ENCODE results near the gene NAGLU.
"Not testable (repeated sequence)": the region's sequence is repeated elsewhere in the genome, so short reads cannot be mapped to it uniquely, and the experiment has no call there.

The NAGLU gene

DNA sequence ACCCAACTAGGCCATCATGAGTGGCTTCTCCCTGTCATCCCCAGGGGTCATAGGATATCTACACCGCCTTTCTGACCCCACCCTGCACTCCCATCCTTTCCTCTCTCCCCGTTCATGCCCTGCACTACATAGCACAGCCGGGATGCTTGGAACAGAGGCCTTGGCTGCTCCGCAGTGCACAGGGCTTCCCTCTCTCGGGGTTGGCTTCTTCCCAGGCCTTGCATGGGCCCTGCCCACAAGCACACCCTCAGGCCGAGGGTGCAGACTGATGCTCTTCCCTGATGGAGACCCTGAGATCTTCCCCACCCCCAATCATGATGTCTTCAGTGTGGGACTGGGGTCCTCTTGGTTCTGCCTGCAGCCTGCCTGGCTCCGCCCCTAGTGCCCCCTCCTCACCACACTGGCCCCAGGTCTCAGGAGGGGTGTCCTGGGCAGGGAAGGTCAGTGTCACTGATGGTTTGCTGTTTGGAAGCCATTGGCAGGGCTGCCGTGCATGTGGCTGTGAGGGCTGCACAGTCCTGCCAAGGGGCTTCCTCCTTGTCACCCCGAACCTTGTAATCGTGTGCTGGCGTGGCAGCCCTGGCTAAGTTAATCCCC, 14.3 kb upstream of the NAGLU start:
- no peak for DNase-seq (ENCODE audit: low spot score)

DNA sequence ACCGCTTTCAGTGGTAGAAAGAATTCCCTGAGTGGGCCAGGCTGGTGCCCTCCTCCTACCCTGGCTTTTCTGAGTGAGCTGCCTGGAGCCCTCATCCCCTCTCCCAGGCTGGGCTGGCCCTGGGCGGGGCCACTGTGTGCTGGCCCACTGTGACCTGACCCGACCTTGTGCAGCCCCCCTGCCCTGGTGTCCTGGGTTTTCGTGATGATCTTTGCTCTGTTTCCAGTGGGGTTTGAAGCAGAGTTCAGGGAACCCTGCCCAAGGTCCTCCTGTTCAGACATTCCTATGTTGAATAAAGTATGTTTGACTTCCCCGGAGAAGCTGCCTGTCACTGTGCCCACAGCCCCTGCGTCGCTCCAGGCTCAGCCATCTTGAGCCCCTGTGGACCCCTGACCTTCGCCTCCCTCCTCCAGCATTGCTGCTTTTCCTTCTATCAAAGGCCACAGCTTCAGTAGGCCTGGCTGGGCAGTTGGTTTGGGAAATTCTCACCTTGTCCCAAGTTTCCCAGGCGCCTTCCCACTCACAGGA, 13.7 kb upstream of the NAGLU start:
- no peak for DNase-seq (ENCODE audit: low spot score)

DNA sequence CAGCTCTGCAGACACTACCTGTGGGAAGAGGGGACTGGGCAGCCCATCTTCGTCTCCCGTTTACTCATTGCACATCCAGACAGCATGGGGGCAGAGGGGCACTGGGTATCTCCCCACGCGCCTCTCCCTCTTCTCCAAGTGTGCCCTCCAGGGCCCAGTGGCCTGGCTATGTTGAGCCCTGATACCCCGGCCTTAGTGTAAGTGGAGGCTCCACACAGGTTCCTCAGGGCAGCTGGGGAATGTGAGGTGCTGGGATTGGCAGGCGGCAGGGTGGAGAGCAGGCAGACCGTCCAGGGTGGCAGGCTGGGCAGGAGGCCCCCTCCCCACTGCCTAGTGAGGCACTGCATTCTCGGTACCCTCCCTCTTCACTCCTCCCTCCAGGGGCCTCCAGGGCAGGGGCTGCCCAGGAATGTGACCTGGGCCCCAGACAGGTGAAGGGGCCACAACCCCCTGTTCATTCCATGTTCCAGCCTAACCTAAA, 13.2 kb upstream of the NAGLU start:
- DNase-seq (ENCODE audit: low spot score): no peak

DNA sequence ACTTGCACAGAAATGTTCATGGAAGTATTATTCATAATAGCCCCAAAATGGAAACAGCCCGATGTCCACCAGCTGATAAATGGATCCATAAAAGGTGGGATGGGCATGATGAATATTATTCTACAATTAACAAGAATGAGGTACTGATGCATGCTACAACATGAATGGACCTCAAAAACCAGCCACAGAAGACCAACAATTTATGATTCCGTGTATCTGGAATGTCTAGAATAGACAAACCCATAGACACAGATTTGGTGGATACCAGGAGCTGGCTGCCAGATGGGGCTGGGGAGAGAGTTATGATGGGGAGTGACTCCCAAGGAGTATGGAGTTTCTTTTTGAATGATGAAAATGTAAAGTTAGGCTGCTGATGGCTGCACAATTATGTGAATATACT, 10.8 kb upstream of the NAGLU start:
- no peak for DNase-seq (ENCODE audit: low spot score)

DNA sequence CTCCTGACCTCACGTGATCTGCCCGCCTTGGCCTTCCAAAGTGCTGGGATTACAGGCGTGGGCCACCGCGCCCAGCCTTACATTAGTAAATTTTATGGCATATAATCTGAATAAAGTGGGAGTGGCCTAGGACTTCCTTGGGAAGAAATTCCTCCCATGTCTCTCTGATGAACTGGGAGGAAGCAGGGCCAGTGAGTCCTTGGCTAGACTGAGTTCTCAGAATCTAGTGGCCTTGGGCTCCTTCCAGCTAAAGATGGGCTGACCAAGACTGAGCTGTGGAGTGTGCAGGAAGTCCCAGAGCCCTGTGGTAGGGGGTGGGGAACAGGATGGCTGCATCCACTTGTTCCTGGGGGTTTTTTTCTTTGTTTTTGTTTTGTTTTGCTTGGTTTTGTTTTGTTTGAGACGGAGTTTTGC, 10.0 kb upstream of the NAGLU start:
- DNase-seq (ENCODE audit: low spot score): peak; percentile 57

DNA sequence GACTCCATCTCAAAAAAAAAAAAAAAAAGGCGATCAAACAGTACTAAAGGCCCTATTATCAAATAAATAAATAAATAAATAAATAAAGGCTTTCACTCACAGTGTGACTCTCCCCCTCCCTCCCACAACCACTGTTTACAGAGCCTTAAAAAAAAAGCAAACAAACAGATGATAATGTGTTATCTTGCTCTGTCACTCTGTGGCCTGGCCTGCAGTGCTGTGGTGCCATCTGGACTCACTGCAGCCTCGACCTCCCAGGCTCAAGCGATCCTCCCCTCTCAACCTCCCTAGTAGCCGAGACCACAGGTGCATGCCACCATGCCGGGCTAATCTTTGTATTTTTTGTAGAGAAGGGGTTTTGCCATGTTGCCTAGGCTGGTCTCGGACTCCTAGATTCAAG, 8.1 kb upstream of the NAGLU start:
- no peak for DNase-seq (ENCODE audit: low spot score)

DNA sequence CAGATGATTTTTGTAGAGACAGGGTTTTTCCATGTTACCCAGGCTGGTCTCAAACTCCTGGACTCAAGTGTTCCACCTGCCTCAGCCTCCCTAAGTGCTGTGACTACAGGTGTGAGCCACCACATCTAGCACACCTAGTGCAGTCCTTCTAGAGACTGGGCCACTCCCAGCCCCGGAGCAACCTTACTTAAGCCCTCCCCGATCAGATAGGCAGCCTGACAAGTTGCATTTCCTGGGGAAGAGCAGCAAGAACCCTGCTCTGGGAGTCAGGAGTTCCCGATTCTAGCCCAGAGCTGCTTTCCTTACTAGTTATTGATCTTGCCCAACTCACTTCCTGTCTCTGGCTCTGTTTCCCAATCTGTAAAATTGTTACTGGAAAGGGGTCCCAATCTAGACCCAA, 7.0 kb upstream of the NAGLU start:
- no peak for DNase-seq (ENCODE audit: low spot score)

DNA sequence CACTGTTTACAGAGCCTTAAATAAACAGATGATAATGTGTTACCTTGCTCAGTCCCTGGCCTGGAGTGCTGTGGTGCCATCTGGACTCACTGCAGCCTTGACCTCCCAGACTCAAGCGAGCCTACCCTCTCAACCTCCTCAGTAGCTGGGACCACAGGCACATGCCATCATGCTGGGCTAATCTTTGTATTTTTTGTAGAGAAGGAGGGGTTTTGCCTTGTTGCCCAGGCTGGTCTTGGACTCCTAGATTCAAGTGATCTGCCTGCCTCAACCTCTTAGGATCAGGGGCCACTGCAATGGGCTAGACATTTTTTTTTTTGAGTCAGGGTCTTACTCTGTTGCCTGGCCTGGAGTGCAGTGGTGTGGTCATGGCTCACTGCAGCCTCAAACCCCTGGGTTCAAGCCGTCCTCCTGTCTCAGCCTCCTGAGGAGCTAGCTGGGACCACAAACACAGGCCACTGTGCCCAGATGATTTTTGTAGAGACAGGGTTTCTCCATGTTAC, 5.0 kb upstream of the NAGLU start:
- DNase-seq (ENCODE audit: low spot score): no peak

DNA sequence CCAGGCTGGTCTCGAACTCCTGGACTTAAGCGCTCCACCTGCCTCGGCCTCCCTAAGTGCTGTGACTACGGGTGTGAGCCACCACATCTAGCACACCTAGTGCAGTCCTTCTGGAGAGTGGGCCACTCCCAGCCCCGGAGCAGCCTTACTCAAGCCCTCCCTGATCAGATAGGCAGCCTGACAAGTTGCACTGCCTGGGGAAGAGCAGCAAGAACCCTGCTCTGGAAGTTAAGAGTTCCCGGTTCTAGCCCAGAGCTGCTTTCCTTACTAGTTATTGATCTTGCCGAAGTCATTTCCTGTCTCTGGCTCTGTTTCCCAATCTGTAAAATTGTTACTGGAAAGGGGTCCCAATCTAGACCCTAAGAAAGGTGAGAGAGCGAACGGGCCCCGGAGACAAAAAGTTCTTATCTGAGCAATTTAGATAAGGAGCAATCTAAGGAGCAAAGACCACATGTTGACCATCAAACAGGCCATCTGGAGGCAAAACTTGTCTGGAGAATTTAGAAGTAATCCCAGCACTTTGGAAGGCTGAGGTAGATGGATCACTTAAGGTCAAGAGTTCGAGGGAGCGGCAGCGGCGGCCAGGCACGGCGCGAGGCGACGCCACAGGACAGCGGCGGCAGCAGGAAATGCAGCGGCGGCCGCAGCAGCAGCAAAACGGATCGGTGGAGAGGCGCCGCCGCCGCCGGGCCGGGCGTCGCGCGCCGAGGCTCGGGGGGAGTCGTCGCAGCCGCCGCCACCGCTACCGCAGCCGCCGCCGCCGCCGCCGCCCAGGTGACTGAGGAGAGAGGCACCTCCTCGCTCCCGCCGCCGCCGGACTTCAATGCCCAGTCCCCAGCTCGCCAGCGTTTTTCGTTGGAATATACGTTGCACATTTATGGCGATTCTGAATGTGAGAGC, 4.3 kb upstream of the NAGLU start:
- no peak for DNase-seq (ENCODE audit: low spot score)

DNA sequence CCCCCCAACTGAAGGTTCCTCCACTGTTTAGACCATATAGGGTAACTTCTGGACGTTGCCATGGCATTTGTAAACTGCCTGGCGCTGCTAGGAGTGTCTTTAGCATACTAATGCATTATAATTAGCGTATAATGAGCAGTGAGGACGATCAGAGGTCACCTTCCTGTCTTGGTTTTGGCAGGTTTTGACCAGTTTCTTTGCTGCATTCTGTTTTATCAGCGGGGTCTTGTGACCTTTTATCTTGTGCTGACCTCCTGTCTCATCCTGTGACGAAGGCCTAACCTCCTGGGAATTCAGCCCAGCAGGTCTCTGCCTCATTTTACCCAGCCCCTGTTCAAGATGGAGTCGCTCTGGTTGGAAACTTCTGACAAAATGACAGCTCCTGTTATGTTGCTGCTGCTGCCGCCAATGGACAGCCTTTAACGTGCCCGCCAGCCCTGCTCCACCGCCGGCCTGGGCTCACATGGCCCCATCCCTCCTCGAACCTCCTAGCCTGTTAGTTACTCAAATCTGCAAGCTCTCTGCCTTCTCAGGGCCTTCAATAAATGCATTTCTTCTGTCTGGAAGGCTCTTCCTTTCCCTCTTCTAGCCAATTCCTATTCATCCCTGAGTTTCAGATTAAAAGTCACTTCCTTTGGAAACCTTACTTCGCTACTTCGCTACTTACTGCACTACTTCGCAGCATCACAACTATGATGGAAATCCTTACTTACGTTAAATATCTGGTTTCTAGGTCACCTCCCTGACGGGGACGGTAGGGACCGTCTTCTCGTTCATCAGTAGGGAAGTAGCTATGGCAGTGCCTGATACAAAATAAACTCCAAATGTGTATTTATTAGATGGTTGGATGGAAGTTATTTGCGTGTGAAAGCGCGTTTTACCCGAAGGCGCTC, 640 bp upstream of the NAGLU start:
- DNase-seq (ENCODE audit: low spot score): no peak

DNA sequence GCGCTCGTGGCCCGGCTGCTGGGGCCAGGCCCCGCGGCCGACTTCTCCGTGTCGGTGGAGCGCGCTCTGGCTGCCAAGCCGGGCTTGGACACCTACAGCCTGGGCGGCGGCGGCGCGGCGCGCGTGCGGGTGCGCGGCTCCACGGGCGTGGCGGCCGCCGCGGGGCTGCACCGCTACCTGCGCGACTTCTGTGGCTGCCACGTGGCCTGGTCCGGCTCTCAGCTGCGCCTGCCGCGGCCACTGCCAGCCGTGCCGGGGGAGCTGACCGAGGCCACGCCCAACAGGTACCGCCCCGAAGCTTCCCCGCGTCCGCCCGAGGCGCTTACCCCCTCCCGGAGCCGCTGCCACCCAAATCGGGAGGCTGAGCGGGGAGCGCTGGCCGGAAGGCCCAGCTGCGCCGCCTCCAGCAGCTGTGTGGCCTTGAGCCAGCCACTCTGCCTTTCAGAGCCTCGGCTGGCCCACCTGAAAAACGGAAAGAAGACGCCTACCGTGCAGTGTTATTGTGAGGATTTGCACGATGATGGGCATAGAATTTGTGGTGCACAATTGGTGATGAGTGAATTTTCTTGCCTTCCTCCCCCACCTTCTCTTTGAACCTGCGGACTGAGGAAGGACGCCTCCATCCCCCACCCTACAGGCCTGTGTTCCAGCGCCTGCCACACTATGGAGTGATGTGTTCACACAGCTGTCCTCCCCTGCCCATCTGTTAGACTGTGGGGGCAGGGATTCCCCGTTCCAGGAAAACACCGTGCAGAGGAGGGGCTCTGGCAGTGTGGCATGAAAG, 523 bp downstream of the NAGLU start:
- DNase-seq (ENCODE audit: low spot score): peak; percentile 96

DNA sequence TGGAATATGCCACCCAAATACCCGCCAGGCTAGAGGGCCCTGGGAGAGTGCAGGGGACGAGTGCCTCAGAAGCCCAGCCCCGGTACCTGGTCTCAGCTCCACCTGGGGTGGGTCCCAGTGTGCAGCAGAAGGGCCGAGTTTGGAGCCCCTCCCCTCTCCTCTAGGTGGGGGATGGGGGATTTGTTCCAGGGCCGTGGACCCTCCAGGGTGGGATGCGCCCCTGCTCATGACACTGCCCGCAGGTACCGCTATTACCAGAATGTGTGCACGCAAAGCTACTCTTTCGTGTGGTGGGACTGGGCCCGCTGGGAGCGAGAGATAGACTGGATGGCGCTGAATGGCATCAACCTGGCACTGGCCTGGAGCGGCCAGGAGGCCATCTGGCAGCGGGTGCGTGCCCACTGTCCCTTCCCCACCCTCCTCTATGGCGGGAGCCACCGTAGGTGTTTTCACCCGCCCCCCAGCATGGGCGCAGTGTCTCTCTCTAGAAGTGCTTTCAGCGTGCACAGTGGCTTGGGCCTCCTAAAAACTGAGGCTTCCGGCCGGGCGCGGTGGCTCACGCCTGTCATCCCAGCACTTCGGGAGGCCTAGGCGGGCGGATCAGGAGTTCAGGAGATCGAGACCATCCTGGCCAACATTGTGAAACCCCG, 1.2 kb downstream of the NAGLU start:
- DNase-seq (ENCODE audit: low spot score): no peak

DNA sequence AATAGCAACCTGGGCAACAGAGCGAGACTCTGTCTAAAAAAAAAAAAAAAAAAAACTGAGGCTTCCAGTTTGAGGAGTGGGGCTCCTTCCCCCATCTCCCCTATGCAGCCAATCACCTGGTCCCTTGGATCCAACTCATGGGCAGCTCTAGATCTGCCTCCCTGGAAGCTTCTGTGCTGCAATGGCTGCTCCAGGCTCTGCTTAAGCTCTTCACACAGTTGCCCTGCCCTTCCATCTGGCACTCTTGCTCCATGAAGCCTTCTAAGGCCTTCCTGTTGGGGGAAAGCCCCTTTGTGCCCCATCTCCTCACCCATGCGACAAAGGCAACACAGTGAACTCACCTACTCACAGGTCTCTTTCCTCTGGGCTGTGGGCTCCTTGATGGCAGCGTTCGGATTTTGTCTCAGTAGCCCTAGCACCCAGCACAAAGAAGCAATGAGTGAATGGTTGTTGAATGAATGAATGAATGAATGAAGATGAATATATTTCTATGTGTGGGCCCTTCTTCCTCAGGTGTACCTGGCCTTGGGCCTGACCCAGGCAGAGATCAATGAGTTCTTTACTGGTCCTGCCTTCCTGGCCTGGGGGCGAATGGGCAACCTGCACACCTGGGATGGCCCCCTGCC, 1.9 kb downstream of the NAGLU start:
- DNase-seq (ENCODE audit: low spot score): no peak

DNA sequence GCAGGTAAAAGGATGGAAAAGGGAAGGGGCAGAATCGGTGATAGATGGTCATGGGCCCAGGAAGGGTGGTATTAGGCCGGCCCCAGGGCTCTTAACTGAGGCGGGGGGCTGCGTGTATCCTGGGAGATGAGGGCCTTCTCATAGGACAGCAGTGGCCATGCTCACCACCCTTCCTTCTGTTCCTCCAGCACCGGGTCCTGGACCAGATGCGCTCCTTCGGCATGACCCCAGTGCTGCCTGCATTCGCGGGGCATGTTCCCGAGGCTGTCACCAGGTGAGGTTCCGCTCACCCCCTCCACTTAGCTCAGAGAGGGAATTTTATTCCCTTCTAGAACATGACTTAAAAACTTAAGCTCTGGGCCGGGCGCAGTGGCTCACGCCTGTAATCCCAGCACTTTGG, 2.4 kb downstream of the NAGLU start:
- no peak for DNase-seq (ENCODE audit: low spot score)

DNA sequence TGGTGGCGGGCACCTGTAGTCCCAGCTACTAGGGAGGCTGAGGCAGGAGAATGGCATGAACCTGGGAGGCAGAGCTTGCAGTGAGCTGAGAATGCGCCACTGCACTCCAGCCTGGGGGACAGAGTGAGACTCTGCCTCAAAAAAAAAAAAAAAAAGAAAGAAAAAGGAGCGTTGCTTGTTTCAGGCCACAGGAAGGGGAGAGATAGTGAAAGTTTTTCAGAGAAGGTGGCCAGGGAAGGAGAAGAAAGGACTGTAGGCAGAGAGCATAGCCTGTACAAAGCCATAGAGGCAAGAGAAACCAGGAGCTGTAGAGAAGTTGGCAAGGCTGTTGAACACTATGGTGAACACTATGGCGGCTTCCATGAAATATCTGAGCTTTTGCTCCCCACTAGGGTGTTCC, 4.5 kb downstream of the NAGLU start:
- not testable (repeated sequence) for DNase-seq (ENCODE audit: low spot score)

DNA sequence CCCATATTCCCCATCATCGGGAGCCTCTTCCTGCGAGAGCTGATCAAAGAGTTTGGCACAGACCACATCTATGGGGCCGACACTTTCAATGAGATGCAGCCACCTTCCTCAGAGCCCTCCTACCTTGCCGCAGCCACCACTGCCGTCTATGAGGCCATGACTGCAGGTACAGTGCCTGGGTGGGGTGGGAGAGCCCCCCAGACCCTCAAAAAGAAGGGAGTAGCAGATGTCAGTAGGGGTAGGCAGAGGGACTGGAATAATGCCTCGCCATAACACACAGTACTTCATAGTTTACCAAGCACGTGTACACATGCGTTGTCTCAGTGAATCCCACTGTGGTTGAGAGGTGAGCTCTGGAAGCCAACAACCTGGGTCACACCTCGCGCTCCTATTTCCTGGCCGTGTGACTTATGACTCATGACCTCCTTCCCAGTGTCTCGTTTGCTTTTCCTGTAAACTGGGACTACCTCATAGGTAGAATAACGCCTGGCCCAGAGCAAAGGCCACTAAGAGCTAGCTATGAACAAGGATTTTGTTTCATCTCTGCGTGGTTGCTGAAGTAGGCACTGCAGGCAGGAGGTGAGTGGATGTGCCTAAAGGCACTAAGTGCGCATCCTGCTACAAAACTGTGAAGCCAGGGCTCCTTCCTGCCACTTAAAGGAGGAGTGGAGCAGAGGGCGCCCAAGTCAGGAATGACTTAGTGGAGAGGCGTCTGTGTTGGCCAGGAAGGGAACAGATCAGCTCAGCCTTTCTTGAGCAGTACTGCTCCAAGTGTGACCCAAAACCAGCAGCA, 5.2 kb downstream of the NAGLU start:
- no peak for DNase-seq (ENCODE audit: low spot score)

DNA sequence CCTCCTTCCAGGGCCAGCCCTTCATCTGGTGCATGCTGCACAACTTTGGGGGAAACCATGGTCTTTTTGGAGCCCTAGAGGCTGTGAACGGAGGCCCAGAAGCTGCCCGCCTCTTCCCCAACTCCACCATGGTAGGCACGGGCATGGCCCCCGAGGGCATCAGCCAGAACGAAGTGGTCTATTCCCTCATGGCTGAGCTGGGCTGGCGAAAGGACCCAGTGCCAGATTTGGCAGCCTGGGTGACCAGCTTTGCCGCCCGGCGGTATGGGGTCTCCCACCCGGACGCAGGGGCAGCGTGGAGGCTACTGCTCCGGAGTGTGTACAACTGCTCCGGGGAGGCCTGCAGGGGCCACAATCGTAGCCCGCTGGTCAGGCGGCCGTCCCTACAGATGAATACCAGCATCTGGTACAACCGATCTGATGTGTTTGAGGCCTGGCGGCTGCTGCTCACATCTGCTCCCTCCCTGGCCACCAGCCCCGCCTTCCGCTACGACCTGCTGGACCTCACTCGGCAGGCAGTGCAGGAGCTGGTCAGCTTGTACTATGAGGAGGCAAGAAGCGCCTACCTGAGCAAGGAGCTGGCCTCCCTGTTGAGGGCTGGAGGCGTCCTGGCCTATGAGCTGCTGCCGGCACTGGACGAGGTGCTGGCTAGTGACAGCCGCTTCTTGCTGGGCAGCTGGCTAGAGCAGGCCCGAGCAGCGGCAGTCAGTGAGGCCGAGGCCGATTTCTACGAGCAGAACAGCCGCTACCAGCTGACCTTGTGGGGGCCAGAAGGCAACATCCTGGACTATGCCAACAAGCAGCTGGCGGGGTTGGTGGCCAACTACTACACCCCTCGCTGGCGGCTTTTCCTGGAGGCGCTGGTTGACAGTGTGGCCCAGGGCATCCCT, 7.4 kb downstream of the NAGLU start:
- DNase-seq (ENCODE audit: low spot score): no peak

DNA sequence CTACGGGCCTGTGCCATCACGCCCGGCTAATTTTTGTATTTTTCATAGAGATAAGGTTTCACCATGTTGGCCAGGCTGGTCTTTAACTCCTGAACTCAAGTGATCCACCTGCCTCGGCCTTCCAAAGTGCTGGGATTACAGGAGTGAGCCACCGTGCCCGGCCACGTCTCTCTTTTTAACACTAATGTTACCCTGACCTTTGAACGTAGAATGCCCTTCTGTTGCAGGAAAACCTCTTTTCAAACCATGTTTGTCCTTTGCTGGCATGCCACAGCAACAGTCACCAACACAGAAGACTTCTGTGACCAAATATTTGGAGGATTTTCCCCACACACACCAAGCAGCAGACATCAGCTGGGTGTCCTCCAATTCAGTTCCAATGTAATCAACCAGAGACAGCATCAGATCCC, 8.8 kb downstream of the NAGLU start:
- DNase-seq (ENCODE audit: low spot score): no peak

Data from hepatic stellate cell (primary cell).